ENCODE results near the gene EIF2AK3. TPM values are rescaled to one million over a fixed set of nuclear protein-coding genes. Genes with fewer than 3 reads are reported as not detected.

Gene EIF2AK3
- total and polyA plus RNA-seq, 2 of the 13 experiments (the other 11 are each of a cell fraction or from before 2014, with no cell fraction given): 10.3 to 30.6 TPM

GRCh38 chr2:88657131-88657530 lies 29.9 kb upstream of the EIF2AK3 start:
- Histone ChIP-seq H3K4me1 (ENCODE audit: insufficient read depth, low read length) (peaks cover 36% of the 10 kb centered on the region), H2AFZ (ENCODE audit: low read length) (no peak overlapping the region), H4K20me1 (ENCODE audit: insufficient read depth, low read length) (no peaks in the 10 kb centered on the region), H3K36me3 (replicated peaks in 1 of 2; ENCODE audit: control insufficient read depth in 1 of 2, insufficient read depth in 2 of 2, low read length in 2 of 2) (no peaks in the 10 kb centered on the region), H3K9me3 (ENCODE audit: low read length) (no peaks in the 10 kb centered on the region), H3K79me2 (ENCODE audit: insufficient read depth, low read length) (no peaks in the 10 kb centered on the region), H3K4me3 (replicated peaks in 1 of 3; ENCODE audit: insufficient read depth in 1 of 3, low read depth in 2 of 3, low read length in 3 of 3) (no peak overlapping the region), H3K27me3 (ENCODE audit: control insufficient read depth in 1 of 2, insufficient read depth in 2 of 2, low read length in 2 of 2) (no peaks in the 10 kb centered on the region), H3K27ac (ENCODE audit: extremely low read length, insufficient read depth, low read length) (no peak overlapping the region), H3K9ac (ENCODE audit: insufficient read depth, low read depth, low read length) (no peak overlapping the region), H3K4me2 (ENCODE audit: low read depth, low read length) (peak overlapping the region; percentile 23)
- ChIA-PET POLR2A (interaction anchor here (1.3 to 1.5 kb wide), 2 partner anchors 8 to 29 kb away, joined by 3 read pairs; no protein-coding TSS in a partner anchor), CTCF (ENCODE audit: low intra/inter-chr PET ratio, low total read pairs) (no interaction called here)
- DNase-seq (ENCODE audit: low spot score) (peak; percentile 52), ATAC-seq (peak; percentile 78), FAIRE-seq (no peak)
- in situ Hi-C loops (cut with HindIII; ENCODE audit: extremely low pct_ligation_motif_present, low pct_unique_long_range_greater_than_20kb): no loop called here
- WGBS (ENCODE audit: low lambda C conversion rate): 51% methylated on average over 2 of the region's 2 CpGs
- intact Hi-C loops (cut with micrococcal nuclease; ENCODE audit: unreplicated experiment): no loop called here
- BruUV-seq (replicated peaks): no TSS peak
- TF ChIP-seq ZNF709 (CRISPR knock-in tag; IDR thresholded peaks at IDR 0.05) (no peak), TAF15 (IDR thresholded peaks at IDR 0.05; ENCODE audit: low read depth, low read length, poor library complexity, severe bottlenecking) (no peak), ZNF562 (CRISPR knock-in tag; IDR thresholded peaks at IDR 0.05; ENCODE audit: borderline replicate concordance) (no peak), SOX5 (CRISPR knock-in tag; IDR thresholded peaks at IDR 0.05; ENCODE audit: borderline replicate concordance) (no peak), ZFAT (CRISPR knock-in tag; conservative IDR thresholded peaks at IDR 0.05) (no peak), ZNF234 (CRISPR knock-in tag; conservative IDR thresholded peaks at IDR 0.05) (no peak), POGZ (CRISPR knock-in tag; IDR thresholded peaks at IDR 0.05) (0 out of 2 replicates have a peak, but pooled peaks have one; percentile 19), ZFX (CRISPR knock-in tag; IDR thresholded peaks at IDR 0.05; ENCODE audit: low read depth) (no peak), ZNF432 (CRISPR knock-in tag; IDR thresholded peaks at IDR 0.05; ENCODE audit: borderline replicate concordance) (no peak), MTF1 (CRISPR knock-in tag; IDR thresholded peaks at IDR 0.05) (no peak), ZNF558 (CRISPR knock-in tag; IDR thresholded peaks at IDR 0.05; ENCODE audit: borderline replicate concordance) (no peak), TEAD2 (CRISPR knock-in tag; IDR thresholded peaks at IDR 0.05) (no peak), SMARCE1 (IDR thresholded peaks at IDR 0.05; ENCODE audit: borderline replicate concordance) (no peak), SMYD3 (CRISPR knock-in tag; IDR thresholded peaks at IDR 0.05) (no peak), ZNF333 (CRISPR knock-in tag; IDR thresholded peaks at IDR 0.05; ENCODE audit: borderline replicate concordance) (no peak), SRSF9 (IDR thresholded peaks at IDR 0.05; ENCODE audit: borderline replicate concordance, insufficient read depth, low read depth, low read length, poor library complexity, severe bottlenecking) (no peak), PAWR (CRISPR knock-in tag; IDR thresholded peaks at IDR 0.05; ENCODE audit: borderline replicate concordance) (no peak), MED8 (CRISPR knock-in tag; IDR thresholded peaks at IDR 0.05; ENCODE audit: insufficient replicate concordance) (no peak)
- TF ChIP-seq, protein P1, sequence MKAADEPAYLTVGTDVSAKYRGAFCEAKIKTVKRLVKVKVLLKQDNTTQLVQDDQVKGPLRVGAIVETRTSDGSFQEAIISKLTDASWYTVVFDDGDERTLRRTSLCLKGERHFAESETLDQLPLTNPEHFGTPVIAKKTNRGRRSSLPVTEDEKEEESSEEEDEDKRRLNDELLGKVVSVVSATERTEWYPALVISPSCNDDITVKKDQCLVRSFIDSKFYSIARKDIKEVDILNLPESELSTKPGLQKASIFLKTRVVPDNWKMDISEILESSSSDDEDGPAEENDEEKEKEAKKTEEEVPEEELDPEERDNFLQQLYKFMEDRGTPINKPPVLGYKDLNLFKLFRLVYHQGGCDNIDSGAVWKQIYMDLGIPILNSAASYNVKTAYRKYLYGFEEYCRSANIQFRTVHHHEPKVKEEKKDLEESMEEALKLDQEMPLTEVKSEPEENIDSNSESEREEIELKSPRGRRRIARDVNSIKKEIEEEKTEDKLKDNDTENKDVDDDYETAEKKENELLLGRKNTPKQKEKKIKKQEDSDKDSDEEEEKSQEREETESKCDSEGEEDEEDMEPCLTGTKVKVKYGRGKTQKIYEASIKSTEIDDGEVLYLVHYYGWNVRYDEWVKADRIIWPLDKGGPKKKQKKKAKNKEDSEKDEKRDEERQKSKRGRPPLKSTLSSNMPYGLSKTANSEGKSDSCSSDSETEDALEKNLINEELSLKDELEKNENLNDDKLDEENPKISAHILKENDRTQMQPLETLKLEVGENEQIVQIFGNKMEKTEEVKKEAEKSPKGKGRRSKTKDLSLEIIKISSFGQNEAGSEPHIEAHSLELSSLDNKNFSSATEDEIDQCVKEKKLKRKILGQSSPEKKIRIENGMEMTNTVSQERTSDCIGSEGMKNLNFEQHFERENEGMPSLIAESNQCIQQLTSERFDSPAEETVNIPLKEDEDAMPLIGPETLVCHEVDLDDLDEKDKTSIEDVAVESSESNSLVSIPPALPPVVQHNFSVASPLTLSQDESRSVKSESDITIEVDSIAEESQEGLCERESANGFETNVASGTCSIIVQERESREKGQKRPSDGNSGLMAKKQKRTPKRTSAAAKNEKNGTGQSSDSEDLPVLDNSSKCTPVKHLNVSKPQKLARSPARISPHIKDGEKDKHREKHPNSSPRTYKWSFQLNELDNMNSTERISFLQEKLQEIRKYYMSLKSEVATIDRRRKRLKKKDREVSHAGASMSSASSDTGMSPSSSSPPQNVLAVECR (CRISPR knock-in tag; IDR thresholded peaks at IDR 0.05; ENCODE audit: borderline replicate concordance): no peak
- TF ChIP-seq, protein P2, sequence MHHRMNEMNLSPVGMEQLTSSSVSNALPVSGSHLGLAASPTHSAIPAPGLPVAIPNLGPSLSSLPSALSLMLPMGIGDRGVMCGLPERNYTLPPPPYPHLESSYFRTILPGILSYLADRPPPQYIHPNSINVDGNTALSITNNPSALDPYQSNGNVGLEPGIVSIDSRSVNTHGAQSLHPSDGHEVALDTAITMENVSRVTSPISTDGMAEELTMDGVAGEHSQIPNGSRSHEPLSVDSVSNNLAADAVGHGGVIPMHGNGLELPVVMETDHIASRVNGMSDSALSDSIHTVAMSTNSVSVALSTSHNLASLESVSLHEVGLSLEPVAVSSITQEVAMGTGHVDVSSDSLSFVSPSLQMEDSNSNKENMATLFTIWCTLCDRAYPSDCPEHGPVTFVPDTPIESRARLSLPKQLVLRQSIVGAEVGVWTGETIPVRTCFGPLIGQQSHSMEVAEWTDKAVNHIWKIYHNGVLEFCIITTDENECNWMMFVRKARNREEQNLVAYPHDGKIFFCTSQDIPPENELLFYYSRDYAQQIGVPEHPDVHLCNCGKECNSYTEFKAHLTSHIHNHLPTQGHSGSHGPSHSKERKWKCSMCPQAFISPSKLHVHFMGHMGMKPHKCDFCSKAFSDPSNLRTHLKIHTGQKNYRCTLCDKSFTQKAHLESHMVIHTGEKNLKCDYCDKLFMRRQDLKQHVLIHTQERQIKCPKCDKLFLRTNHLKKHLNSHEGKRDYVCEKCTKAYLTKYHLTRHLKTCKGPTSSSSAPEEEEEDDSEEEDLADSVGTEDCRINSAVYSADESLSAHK (CRISPR knock-in tag; IDR thresholded peaks at IDR 0.05; ENCODE audit: borderline replicate concordance): no peak
